T-helper 1 cell treated with Interleukin-12 subunit alpha and Interleukin-12 subunit beta and Interleukin-4 antibody, amounts not matched to agents 30 ng/mL and 1 ng/mL, for 36 hours (primary cell): ENCODE data around the gene GTF2F1. TPM values are rescaled to one million over a fixed set of nuclear protein-coding genes. Genes with fewer than 3 reads are reported as not detected.
"Not testable (repeated sequence)": the region's sequence is repeated elsewhere in the genome, so short reads cannot be mapped to it uniquely, and the experiment has no call there.

ENCODE experiments used
- intact Hi-C: fragments of 100-400 bp; cut with micrococcal nuclease; formaldehyde crosslinking; loops from one replicate; pipeline ENCODE4 v1.15.1; 2024
- total RNA-seq: library from RNA; stranded (reverse); gene quantifications from 2 replicates; pipeline ENCODE4 v1.2.3, GENCODE V29; 2022

The GTF2F1 gene
- total RNA-seq, 1 donor from 2014 or later = 66.3 TPM

GRCh38 chr19:6360445-6360844, 32.5 kb downstream of the GTF2F1 start:
- intact Hi-C loops = loop anchor here (2.0 to 5.0 kb wide), 2 partner anchors 532 to 1467 kb away; no protein-coding TSS in a partner anchor

- intact Hi-C loops = loop anchor here (2.0 to 5.0 kb wide), 2 partner anchors 531 to 1468 kb away; no protein-coding TSS in a partner anchor
Measured at GRCh38 chr19:6359568-6360341, 33.2 kb downstream of the GTF2F1 start.

- intact Hi-C loops = no loop called here
Measured at GRCh38 chr19:6358003-6358402, 35.0 kb downstream of the GTF2F1 start.

GRCh38 chr19:6357174-6357573, 35.8 kb downstream of the GTF2F1 start:
- intact Hi-C loops = no loop called here

GRCh38 chr19:6355321-6356040, 37.5 kb downstream of the GTF2F1 start:
- intact Hi-C loops = not testable (repeated sequence)

GRCh38 chr19:6354098-6354674, 38.8 kb downstream of the GTF2F1 start:
- intact Hi-C loops = no loop called here

- intact Hi-C loops = no loop called here
Measured at GRCh38 chr19:6352381-6353165, 40.4 kb downstream of the GTF2F1 start.

- intact Hi-C loops = no loop called here
Measured at GRCh38 chr19:6350688-6351087, 42.3 kb downstream of the GTF2F1 start.

GRCh38 chr19:6349271-6349670, 43.7 kb downstream of the GTF2F1 start:
- intact Hi-C loops = not testable (repeated sequence)

GRCh38 chr19:6343462-6343861, 49.5 kb downstream of the GTF2F1 start:
- intact Hi-C loops = no loop called here

GRCh38 chr19:6340493-6341201, 52.3 kb downstream of the GTF2F1 start:
- intact Hi-C loops = no loop called here

GRCh38 chr19:6334490-6335285, 58.3 kb downstream of the GTF2F1 start:
- intact Hi-C loops = no loop called here

- intact Hi-C loops = no loop called here
Measured at GRCh38 chr19:6333439-6333838, 59.5 kb downstream of the GTF2F1 start, which contains the start of gene ACER1. TSS of gene ACER1 (minus strand) at chr19:6333612. CDS start at chr19:6333551, 61 bp downstream.

Other genes starting within 250 kb of the GTF2F1 start
- gene MLLT1, start 113.2 kb downstream of the GTF2F1 start, total RNA-seq = 45.6 and 48.0 TPM in 2 replicates
- gene ACER1, start 59.6 kb downstream of the GTF2F1 start, total RNA-seq = 0.76 and 0.81 TPM in 2 replicates
- 133 TPM in 2 replicates for gene CLPP, start 31.6 kb downstream of the GTF2F1 start, total RNA-seq
- gene ALKBH7, start 20.4 kb downstream of the GTF2F1 start, total RNA-seq = 31.4 and 31.7 TPM in 2 replicates
- 1.8 and 1.9 TPM in 2 replicates for gene PSPN, start 17.2 kb downstream of the GTF2F1 start, total RNA-seq
- gene KHSRP, start 31.6 kb upstream of the GTF2F1 start, total RNA-seq = 269 and 278 TPM in 2 replicates
- 0.32 and 0.44 TPM in 2 replicates for gene SLC25A41, start 40.6 kb upstream of the GTF2F1 start, total RNA-seq
- 23.8 and 25.6 TPM in 2 replicates for gene SLC25A23, start 66.6 kb upstream of the GTF2F1 start, total RNA-seq
- gene CRB3, start 71.1 kb upstream of the GTF2F1 start, total RNA-seq = not detected in 2 replicates
- gene DENND1C, start 88.6 kb upstream of the GTF2F1 start, total RNA-seq = 110 and 116 TPM in 2 replicates
- gene TUBB4A, start 109.1 kb upstream of the GTF2F1 start, total RNA-seq = 1.5 and 2.4 TPM in 2 replicates
- 5.8 TPM in 2 replicates for gene TNFSF9, start 137.9 kb upstream of the GTF2F1 start, total RNA-seq
- 73.7 and 75.9 TPM in 2 replicates for gene CD70, start 198.0 kb upstream of the GTF2F1 start, total RNA-seq